DMS114 treated with DMSO at 0.1 percent for 48 hours (cell line): ENCODE results near the gene NFATC4.
"Not testable (repeated sequence)": the region's sequence is repeated elsewhere in the genome, so short reads cannot be mapped to it uniquely, and the experiment has no call there.

Experiments
- DNase-seq: peaks from one replicate; lab custom pipeline; 2025; ENCODE audit not compliant: unreplicated experiment; lab: John Stamatoyannopoulos, UW

The NFATC4 gene

DNA sequence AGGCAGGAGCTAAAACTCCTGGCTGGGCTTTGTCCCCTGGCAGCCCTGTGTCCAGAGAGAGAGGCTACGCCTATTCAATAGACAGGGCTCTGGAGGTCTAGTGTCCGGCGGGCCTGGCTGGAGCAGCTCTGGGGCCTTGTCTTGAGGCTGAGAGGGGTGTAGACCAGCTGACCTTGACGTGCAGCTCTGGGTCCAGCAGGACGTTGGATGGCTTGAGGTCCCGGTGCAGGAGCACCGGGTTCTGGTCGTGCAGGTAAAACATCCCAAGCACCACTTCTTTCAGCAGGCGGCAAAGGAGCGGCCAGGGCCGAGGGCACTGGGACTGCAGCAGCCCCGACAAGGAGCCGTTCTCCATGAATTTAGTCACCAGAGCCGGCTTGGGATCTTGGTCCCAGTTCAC is 29.1 kb upstream of the NFATC4 start:
- no peak for DNase-seq

DNA sequence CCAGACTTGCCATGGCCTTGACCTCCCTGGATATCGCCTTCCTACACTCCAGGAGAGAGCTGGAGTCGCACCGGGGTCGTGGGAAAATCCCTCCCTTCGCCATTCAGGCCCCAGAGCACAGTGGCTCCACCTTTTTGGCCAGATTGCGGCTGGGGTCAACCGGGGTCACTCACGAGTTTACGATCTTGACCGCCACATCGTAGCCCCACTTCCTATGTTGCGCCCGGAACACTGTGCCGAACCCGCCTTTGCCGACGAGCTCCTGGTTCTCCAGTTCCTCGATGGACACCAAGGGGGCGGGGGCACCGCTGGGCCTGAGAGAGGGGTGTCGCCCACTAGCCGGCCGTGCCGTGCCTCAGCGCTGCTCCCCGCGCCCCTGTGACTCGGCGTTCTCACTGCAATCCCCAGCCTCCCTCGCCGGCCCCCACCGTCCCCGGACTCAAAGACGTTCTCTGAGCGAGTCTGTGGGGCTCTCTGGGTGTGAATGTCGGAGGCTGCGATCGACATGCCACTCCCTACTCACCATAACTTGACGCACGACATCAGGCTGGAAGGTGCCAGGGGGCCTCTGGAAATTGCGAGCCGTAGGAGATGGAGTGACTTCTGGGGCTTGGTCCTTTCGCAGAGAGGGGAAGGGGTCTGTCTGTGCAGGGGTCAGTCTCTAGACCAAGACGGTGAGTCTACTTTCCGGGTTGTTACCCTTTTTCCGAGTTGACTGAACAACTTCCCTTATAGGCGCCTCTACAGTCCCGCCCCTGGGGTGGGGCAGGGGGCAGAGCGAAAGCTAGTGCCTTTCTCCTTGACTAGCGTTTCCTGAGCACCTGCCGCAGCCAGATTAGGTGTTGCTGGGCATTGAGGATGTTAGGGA is 28.5 kb upstream of the NFATC4 start, which contains the start of gene RIPK3:
Gene RIPK3, minus strand, starts transcription at position 708 of the 868 bp plus-strand sequence. Its CDS starts 165 bp downstream, at position 543.
- no peak for DNase-seq

DNA sequence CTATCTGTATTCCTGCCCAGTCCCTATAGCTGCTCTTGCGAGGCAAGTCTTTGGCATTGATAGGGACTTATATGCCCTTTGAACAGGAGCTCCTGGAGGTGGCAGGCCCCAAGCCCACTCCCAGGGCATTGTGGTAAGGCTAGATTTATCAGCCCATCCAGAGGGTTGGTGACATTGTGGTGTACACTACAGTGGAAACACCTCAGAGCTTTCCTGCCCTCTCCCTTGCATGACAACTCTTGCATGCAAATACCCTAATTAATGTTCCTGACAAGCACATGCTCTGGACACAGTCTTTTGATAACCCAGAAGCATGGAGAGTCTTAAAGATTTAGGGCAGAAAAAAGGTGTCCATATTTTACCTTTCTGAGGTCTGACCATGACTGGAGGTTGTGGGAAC is 27.4 kb upstream of the NFATC4 start:
- DNase-seq = no peak

DNA sequence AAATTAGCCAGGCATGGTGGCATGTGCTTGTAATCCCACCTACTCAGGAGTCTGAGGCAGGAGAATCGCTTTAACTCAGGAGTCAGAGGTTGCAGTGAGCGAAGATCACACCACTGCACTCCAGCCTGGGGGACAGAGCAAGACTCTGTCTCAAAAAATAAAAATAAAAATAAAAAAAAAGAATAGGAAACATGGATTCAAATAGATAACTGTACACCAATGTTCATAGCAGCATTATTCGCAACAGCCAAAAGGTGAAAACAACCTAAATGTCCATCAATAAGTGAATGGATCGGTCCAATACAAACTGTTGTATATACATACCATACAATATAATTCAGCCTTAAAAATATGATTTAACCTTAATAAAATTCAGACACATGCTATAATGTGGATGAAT is 25.1 kb upstream of the NFATC4 start:
- no peak for DNase-seq

DNA sequence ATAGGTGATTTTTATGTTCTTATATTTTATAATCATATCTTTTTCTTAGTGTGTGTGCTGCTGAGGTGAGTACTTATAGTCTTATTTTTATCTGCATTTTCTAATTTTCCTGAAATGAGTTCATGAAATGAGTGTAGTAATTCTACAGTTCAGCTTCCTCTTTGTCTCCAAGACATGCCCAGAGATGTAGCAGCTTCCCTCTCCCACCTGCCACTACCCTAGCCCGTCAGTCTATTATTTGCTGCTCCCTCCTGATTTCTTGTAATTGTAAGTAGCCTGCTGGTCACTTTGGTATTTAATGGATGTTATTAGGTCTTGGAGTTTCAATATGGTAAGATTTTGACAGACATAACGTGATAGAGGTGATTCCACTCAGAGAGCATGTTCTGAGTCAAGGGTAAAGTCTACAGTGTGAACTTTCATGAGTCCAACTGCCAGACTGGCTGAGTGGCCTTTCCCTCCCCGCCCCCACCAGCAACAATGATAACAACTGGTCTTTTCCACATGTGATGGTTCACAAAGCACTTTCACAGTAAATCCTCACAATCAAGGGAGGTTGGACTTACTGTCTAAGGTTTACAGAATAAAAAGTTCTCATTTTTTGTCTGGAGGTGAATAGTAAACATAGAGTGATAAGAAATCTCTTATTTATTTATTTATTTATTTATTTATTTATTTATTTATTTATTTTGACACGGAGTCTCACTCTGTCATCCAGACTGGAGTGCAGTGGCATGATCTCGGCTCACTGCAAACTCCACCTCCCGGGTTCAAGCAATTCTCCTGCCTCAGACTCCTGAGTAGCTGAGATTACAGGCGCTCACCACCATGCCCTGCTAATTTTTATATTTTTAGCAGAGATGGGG is 24.0 kb upstream of the NFATC4 start:
- DNase-seq = no peak

DNA sequence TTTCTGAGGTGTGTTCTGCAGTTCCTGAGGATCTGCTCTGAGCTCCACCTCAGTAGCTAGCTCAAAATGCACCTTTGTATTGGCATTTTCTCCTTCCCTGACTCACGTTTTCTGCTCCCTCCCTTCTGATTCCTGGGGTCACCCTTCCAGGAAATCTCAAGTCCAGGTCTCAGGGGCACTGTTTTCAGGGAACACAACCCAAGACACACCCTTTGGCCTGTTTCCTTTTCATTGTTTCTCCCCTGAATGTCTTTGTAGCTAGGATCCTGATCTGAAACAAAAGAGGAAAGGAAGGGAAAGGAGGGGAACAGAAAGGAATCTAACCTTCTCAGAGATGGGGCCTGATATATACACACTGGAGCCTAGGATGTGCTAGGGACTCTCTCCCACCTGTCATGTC is 20.9 kb upstream of the NFATC4 start:
- no peak for DNase-seq

DNA sequence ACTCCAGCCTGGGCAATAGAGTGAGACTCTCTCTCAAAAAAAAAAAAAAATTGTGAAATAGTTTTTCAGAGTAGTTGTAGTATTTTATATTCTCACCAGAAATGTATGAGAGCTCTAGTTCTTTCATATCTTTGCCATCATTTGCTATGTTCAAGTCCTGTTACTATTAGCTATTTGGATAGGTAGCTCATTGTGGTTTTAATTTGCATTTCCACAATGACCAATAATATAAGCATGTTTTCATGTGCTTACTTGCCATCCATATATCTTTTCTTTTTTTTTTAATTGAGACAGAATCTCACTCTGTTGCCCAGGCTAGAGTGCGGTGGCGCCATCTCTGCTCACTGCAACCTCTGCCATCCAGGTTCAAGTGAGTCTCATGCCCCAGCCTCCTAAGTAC is 19.8 kb upstream of the NFATC4 start:
- no peak for DNase-seq

DNA sequence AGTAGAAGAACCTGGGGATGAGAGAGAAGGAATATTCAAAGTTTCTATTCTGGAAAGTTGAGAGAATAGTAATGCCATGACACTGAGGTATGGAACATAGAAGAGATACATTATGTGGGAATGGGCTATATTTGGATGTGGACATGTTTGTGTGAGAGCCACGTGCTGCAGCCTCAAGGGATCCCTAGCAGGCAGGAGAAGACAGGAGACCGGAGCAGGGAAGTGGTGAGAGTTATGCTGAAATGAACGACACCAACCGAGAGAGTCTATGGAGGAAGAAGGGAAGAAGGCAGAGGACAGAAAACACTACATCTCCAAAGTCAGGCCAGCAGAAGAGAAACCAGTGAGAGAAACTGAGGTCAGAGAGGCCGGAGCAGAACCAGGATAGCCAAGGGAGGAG is 18.2 kb upstream of the NFATC4 start:
- no peak for DNase-seq

DNA sequence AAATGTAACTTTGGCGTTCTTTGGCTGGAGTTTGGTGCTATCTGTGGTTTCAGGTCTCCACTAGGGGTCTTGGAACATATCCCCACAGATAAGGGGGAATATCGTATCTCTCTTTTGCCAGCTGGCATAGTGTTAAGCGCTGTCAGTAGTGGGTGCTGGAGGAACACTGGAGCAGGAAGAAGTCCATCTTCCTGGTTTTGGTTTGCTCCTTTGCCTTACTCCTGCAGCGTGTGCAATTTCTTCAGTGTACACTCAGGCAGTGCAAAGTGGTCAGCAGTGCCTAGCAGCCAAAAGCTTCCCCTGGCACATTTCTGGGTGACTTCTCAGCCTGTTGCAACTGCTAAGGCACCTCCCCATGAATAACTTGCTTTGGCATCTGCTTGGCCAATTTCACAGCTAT is 16.5 kb upstream of the NFATC4 start:
- DNase-seq = no peak

DNA sequence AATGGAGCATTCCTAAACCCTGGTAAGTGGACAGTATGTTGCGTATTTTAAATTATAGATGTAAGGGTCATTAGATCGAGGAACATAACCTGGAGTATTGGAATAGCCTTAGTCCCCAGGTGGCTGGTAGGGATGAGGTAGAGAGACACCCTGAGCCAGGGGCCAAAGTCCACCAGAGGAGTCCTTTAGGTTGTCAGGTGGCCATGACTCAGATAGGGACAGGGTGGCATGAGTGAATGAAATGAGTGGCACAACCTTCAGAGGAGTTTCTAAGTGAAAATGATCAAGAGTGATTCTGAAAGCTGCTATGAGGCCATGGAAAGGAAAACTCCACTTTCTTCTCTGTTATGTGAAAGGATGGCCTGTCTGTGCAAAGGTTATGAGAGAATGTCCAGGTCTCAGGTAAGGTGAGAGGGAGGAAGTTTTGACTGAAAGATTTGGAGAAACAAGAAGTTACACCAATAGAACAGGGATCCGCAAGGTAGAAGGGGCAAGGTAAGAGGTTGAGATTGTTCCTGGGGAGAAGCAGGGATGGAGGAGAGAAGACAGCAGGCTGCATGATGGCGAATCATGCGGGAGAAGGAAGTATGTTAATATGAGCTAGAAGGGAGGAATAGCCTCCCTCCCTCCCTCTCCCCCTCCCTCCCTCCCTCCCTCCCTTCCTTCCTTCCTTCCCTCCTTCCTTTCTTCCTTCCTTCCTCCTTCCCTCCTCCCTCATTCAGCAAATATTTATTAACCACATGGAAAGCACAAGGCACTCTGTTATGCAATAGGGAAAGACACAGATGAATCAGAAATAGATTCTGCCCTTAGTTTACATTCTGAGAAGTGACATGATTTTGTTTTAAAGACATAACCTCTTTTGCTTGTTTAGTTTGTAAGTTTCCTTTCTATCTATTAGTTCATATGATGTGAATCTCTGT is 14.2 kb upstream of the NFATC4 start:
- DNase-seq = no peak

DNA sequence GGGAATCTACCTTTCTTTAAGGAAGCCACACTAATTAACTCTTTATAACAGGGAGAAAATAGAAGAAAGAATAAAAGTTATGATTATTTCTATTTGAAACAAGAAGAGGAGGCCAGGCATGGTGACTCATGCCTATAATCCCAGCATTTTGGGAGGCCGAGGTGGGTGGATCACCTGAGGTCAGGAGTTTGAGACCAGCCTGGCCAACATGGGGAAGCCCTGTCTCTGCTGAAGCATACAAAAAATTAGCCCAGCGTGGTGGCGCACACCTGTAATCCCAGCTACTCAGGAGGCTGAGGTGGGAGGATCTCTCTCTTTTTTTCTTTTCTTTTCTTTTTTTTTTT is 13.5 kb upstream of the NFATC4 start:
- not testable (repeated sequence) for DNase-seq

DNA sequence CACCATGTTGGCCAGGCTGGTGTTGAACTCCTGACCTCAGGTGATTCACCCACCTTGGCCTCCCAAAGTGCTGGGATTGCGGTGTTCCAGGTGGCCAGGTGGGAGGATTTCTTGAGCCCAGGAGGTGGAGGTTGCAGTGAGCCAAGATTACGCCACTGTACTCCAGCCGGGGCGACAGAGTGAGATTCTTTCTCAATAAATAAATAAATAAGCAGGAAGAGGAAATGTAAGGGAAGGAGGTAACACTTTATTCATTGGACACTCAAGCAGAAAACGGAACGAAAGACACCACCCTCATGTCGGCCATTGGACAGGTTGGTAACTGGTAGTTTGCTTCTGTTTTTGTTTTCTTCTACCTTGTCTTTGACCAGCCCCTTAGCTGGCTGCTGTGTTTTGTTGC is 13.0 kb upstream of the NFATC4 start:
- no peak for DNase-seq

DNA sequence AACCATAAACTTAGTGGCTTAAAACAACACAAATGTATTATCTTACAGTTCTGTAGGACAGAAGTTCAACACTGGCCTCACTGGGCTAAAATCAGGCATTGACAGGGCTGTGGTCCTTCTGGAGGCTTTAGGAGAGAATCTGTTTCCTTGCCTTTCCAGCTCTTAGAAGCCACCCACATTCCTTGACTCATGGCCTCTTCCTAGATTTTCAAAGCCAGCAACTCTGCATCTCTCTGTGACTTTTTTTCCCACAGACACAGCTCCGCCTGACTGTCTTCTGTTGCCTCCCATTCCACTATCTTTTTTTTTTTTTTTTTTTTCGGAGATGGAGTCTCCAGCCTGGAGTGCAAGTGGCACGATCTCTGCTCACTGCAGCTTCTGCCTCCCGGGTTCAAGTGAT is 11.8 kb upstream of the NFATC4 start:
- DNase-seq = no peak

DNA sequence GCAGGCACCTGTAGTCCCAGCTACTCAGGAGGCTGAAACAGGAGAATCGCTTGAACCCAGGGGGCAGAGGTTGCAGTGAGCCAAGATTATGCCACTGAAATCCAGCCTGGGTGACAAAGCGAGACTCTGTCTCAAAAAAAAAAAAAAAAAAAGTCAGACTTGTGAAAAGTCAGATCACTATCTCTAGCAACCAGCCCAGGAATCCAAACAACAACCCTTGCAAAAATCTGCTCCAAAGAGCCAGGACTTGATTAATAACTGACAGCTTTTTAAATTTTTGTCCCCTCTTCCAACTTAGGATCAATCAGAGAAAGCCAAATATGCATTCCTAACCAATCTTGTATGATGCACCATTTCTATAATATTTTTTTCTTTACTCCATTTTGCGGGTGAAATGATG is 7.7 kb upstream of the NFATC4 start:
- DNase-seq = no peak

DNA sequence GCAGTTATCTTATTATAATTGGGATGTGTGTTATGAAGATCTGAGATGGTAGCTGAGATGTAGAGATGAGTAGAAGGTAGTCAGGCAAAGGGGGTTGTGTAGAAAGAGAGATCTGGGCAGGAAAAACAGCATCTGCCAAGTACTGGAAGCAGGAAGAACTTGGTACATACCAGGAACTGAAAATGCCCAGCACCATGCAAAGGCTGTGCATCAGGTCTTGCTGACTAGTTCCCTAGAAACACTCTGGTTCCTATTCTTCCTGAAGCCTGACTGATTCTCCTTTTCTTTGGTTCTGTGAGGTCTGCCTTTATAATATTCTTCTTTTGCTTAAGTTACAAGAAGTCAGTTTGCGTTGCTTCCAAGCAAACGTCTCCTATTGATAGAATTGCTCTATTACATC is 6.7 kb upstream of the NFATC4 start:
- no peak for DNase-seq

DNA sequence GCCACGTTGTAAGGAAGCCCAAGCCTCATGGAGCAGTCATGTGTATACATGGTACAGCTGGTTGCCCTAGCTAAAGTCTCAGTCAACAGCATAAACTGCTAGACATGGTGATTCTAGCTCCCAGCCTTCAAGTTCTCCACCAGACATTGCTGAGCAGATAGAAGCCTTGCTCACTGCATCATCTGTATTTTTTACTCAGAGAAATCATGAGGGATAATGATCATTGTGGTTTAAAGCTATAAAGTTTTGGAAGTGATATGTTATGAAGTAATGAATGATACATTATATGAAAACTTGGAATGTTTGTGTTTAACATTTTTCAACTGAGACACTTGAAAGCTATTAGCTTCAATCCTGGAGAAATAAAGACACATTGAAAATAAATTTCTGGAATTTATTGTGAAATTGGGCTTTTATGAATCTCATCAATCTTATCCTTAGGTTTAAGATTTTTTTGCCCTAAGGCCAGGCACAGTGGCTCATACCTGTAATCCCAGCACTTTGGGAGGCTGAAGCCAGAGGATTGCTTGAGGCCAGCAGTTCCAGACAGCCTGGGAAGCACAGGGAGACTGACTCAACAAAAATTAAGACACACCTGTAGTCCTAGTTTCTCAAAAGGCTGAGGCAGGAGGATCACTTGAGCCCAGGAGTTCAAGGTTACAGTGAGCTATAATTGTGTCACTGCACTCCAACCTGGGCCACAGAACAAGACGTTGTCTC is 5.6 kb upstream of the NFATC4 start:
- no peak for DNase-seq

DNA sequence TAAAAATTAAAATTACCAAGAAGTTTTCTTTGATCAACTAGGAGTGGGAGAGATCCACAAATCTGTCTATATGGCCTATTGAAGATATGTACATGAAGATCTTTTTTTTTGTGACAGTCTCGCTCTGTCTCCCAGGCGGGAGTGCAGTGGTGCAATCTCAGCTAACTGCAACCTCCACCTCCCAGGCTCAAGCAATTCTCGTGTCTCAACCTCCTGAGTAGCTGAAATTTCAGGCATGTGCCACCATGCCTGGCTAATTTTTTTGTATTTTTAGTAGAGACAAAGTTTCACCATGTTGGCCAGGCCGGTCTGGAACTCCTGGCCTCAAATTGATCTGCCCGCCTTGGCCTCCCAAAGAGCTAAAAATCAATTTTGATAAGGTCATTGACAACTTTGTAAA is 4.6 kb upstream of the NFATC4 start:
- DNase-seq = no peak

DNA sequence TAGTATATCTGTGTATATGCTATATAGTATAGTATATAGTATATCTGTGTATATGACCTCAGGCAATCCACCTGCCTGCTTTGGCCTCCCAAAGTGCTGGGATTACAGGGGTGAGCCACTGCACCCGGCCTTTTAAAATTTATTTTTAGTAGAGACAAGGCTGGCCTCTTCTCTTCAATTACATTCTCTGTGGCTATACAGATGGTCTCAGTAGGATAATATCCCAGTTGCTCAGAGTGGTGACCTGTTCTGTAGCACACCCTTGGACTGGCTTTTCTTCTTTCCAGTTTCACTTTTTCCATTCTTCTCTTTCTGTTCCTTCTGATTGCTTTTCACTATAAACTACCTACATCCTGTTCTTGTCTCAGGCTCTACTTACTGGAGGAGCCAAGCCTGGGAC is 3.1 kb upstream of the NFATC4 start:
- DNase-seq = no peak

DNA sequence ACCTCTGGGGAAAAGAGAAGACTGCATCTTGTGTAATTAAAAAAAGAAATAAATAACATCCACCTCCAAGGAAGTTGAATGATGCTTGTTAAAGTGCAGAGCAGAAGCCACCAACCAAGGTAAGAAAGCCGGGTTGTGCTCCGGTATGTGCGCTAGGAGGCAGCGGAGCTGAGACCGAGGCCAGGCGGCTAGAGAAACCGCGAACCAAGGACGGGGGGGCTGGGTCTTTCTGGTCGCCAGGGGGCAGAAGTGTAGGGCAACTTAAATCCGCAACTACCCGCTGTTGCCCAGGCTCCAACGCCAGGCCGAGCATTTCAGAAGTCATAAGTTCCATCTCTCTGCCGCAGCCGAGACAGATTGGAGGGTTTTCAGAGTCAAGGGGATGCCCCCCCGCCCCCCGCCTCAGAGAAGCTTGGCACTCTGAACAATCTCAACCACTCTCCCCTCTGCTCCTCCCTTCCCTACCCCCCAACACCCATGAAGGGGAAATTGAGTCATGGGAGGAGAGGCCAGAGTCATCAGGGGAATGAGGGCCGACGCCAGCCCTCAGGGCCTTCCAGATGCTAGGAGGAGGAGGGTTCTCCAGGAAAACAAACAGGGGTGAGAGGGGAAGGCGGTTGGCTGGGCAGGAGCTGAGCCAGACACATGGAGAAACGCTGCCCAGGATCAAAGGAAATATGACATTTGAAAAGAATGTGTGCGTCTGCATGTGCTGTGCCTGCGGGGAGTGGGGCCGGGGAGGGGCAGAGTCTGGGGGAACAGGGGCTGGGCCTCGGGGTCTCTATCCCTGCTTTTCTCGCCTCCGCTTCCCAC is 2.2 kb upstream of the NFATC4 start:
- peak; percentile 67 for DNase-seq

DNA sequence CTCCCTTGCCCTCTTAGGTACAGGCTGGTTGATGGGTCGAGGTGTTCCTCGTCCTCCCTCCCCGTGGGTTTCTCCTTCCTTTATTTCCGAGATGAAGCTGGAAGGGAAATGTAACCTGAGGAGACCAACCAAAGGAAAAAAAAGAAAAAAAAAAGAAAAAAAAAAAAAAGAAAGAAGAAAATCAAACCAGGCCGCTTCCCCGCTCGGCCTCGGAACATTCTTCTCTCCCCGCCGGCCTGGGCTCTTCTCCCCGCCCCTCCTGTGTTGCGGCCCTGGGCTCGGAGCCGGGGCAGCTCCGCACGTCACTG is 1.6 kb upstream of the NFATC4 start:
- no peak for DNase-seq
